ENCODE results near the gene FRMD4A.

FRMD4A gene

GRCh38 chr10:13844651-13845050 is 486.1 kb downstream of the FRMD4A start:
- no peak for TF ChIP-seq MYC (IDR thresholded peaks at IDR 0.05; ENCODE audit: low read depth, low read length)
- TF ChIP-seq CTCF (IDR thresholded peaks at IDR 0.05; ENCODE audit: low read depth, low read length), result no peak
- no peak for TF ChIP-seq MAX (IDR thresholded peaks at IDR 0.05; ENCODE audit: low read depth, low read length)
- no peak for TF ChIP-seq POLR2A (IDR thresholded peaks at IDR 0.05; ENCODE audit: extremely low read depth, insufficient read length)
- no peak for DNase-seq (ENCODE audit: low read depth)
- no peak overlapping the region for H3K4me3 ChIP-seq (ENCODE audit: low read depth, low read length)

GRCh38 chr10:13842117-13842516 is 488.6 kb downstream of the FRMD4A start:
- TF ChIP-seq CTCF (IDR thresholded peaks at IDR 0.05; ENCODE audit: low read depth, low read length) (no peak), MYC (IDR thresholded peaks at IDR 0.05; ENCODE audit: low read depth, low read length) (no peak), MAX (IDR thresholded peaks at IDR 0.05; ENCODE audit: low read depth, low read length) (no peak), POLR2A (IDR thresholded peaks at IDR 0.05; ENCODE audit: extremely low read depth, insufficient read length) (no peak)
- no peak for DNase-seq (ENCODE audit: low read depth)
- H3K4me3 ChIP-seq (ENCODE audit: low read depth, low read length), result no peak overlapping the region

GRCh38 chr10:13840036-13840435 is 490.7 kb downstream of the FRMD4A start:
- no peak for DNase-seq (ENCODE audit: low read depth)
- H3K4me3 ChIP-seq (ENCODE audit: low read depth, low read length), result no peak overlapping the region
- TF ChIP-seq MAX (IDR thresholded peaks at IDR 0.05; ENCODE audit: low read depth, low read length), result no peak
- TF ChIP-seq POLR2A (IDR thresholded peaks at IDR 0.05; ENCODE audit: extremely low read depth, insufficient read length), result no peak
- TF ChIP-seq CTCF (IDR thresholded peaks at IDR 0.05; ENCODE audit: low read depth, low read length), result no peak
- no peak for TF ChIP-seq MYC (IDR thresholded peaks at IDR 0.05; ENCODE audit: low read depth, low read length)

GRCh38 chr10:13839430-13839990 is 491.2 kb downstream of the FRMD4A start:
- no peak for TF ChIP-seq MAX (IDR thresholded peaks at IDR 0.05; ENCODE audit: low read depth, low read length)
- TF ChIP-seq CTCF (IDR thresholded peaks at IDR 0.05; ENCODE audit: low read depth, low read length), result no peak
- no peak for TF ChIP-seq POLR2A (IDR thresholded peaks at IDR 0.05; ENCODE audit: extremely low read depth, insufficient read length)
- DNase-seq (ENCODE audit: low read depth), result no peak
- no peak overlapping the region for H3K4me3 ChIP-seq (ENCODE audit: low read depth, low read length)

DNA sequence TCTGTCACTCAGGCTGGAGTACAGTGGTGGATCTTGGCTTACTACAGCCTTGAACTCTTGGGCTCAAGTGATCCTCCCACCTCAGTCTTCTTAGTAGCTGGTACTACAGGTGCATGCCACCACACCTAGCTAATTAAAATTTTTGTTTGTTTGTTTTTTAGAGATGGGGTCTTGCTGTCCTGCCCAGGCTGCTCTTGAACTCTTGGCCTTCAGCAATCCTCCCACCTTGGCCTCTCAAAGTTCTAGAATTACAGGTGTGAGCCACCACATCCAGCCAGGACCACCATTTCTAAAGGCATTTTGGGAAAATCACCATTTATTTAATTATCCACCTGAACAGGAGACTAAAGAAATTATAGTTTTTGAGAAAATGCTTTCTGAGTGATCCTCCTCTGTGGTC is 491.7 kb downstream of the FRMD4A start:
- H3K4me3 ChIP-seq (ENCODE audit: low read depth, low read length), result no peak overlapping the region
- no peak for TF ChIP-seq CTCF (IDR thresholded peaks at IDR 0.05; ENCODE audit: low read depth, low read length)
- DNase-seq (ENCODE audit: low read depth), result no peak

GRCh38 chr10:13837966-13838365 is 492.8 kb downstream of the FRMD4A start:
- DNase-seq (ENCODE audit: low read depth), result no peak
- H3K4me3 ChIP-seq (ENCODE audit: low read depth, low read length), result no peak overlapping the region
- TF ChIP-seq MYC (IDR thresholded peaks at IDR 0.05; ENCODE audit: low read depth, low read length) (no peak), POLR2A (IDR thresholded peaks at IDR 0.05; ENCODE audit: extremely low read depth, insufficient read length) (no peak), CTCF (IDR thresholded peaks at IDR 0.05; ENCODE audit: low read depth, low read length) (no peak), MAX (IDR thresholded peaks at IDR 0.05; ENCODE audit: low read depth, low read length) (no peak)

Measured in NB4 (cell line).